Iris pigment epithelial cell (primary cell): ENCODE results near the gene EMP2.

ENCODE experiments used
- DNase-seq: peaks from one replicate; pipeline ENCODE4 v3.0.0-alpha.2; 2011; ENCODE audit warnings: low read depth

EMP2 gene

GRCh38 chr16:10610499-10611184 lies 30.2 kb upstream of the EMP2 start:
- DNase-seq, result no peak

- peak; percentile 86 for DNase-seq
Measured at GRCh38 chr16:10609402-10609774, 29.0 kb upstream of the EMP2 start.

DNA sequence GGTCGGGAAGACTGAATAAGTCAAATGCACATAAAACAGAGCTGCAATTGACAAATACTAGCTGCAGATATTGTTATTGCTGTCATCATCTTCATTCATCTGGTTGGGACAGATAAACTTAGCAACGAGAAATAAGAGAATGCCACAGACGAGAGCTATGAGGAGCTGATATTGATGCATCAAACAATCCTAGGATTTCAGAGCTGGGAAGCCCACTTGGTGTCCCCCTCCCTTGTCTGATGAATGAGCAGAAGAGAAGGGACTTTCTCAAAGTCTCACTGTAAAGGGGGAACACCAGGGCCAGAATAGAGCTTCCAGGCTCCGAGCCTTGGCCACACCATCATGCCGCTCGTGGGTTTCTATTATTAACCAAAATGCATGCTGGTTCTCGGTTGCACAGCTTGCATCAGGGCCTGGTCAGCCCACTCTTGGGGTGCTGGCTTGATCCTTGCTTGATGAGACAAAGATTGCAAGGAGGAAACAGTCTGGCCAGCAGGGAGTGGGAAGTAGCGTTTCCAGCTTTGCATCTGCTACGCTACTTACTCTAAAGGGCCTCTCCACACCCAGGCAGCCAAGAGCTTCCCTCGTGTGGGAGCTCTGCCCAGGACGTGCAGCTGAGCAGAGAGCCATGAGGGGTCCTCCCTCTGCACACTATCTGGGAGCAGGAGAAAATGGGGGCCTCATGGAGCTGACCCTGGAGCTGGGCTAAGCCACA lies 28.4 kb upstream of the EMP2 start:
- no peak for DNase-seq

GRCh38 chr16:10607157-10607556 lies 26.8 kb upstream of the EMP2 start:
- DNase-seq, result no peak

DNA sequence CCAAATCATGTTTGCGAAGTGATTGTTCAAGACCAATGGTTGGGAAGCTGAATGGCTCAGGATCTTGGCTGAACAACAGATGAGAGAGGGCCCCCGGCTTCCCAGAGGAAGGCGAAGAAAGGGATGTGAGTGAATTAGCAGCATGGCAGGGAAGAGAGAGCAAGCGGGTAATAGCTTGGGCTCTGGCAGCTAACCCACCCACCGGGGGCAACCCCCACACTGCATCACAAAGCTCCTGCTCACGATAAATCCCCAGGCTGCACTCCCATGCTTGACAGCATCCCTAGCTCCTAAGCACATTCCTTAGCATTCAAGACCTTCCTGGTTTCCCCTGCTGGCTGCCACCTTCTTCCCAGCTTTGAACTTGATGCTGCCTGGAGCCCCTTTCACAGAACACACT lies 26.2 kb upstream of the EMP2 start:
- DNase-seq, result no peak

DNA sequence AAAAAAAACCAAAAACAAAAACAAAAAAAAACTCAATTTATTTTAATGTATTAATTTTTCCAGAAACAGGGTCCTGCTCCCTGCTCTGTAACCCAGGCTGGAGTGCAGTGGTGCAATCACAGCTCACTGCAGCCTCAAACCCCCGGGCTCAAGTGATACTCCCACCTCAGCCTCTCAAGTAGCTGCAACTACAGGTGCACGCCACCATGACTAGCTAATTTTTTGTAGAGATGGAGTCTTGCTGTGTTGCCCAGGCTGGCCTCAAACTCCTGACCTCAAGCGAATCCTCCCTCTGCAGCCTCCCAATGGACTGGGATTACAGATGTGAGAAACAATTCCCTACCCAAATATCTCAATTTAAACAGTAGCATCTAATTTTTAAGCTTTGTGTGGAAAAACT lies 25.2 kb upstream of the EMP2 start:
- DNase-seq, result no peak

DNA sequence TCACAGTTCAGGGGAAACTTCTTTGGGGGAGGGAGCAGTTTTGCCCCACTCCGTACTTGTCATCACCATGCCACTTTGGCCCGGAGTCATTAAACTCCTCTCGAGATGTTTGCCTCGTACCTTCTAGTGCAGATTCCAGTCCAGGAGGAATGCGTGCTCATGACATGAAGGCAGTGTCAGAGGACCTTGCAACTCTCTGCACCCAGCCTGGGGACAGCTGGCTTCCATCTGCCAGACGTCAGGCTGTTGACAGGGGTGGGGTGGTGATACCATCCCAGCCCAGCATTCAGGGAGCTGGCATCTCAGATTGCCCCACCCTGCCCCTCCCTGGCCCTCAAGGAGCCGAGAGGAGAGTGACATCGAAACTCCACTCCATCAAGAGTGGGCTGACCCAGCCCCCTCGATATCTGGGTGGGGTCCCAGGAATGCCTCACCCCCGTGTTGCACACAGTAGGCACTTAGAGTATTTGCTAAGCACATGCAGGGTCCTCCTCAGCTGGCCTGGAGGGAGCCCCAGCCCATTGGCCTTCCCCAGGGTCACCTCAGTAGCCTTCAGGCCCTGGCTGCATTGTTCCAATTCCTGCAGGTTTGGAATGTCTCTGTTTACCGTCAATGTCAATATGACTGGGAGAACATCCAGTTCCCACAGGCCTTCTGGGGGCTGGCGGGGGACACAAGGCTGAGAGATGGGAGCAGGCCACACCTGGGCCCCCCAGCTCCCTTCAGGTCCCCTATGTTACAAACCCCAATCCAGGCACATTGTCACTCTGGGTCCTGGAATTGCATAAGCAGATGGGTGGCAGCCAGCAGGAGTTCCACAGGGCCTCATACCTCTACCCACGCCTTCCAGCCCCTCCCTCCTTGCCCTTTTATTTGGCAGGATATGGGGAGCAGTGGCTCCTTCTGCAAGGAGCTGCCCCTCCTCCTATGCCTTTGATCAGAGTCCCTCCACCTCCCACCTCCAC lies 21.3 kb upstream of the EMP2 start:
- DNase-seq, result no peak

GRCh38 chr16:10600782-10601443 lies 20.5 kb upstream of the EMP2 start:
- DNase-seq, result no peak

GRCh38 chr16:10599626-10600025 lies 19.2 kb upstream of the EMP2 start:
- DNase-seq, result no peak

- no peak for DNase-seq
Measured at GRCh38 chr16:10598157-10598556, 17.8 kb upstream of the EMP2 start.

GRCh38 chr16:10597187-10597601 lies 16.8 kb upstream of the EMP2 start:
- no peak for DNase-seq

- DNase-seq, result no peak
Measured at GRCh38 chr16:10594312-10594950, 14.0 kb upstream of the EMP2 start.

DNA sequence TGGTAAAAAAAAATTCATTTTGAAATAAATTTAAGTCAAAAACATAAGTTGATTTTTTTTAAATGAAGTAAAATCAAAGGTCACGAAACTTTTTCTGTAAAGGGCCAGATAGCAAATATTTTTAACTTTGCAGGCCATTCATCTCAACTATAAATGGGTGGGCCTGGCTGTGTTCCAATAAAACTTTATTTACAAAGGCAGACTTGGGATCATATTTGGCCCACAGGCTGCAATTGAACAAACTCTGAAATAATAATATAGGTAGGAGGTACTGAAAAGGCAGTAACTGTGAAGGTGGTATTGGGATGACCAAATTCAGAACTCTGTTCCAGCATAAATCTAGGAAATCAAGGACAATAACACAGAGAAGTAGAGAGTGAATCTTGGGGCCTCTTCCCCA lies 12.2 kb upstream of the EMP2 start:
- DNase-seq, result no peak

DNA sequence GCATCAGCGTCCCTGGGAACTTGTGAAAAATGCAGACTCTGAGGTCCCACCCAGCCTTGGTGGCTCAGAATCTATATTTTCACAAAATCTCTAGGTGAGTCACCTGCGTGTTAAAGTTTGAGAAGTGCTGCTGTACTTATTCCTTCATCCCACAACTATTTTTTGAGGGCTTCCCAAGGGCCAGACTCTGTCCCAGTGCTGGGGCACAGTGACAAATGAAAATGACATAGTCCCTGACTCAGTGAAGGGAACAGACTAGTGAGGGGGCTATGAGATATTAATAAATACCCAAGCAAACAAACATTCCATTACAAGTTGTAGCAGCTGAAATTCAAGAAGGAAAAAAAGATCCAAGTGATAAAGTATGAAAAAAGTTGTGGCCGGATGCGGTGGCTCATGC lies 9.9 kb upstream of the EMP2 start:
- no peak for DNase-seq

DNA sequence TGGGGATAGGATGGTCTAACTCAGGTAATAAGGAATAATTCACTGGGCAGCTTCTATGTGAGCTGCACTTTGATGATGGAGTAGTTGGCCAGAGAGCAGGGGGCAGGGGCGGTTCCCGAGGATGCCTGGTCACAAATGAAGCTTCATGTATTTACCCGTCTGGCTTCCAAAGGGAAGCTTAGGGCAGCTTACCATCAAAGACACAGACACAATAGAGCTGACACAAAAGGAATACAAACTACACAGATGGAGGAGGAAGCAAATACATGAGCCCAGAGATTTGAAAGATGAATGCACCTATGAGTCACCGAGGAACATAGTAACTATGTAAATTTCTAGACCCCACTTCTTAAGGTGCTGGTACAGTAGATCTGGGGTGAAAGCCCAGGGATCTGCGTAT lies 8.7 kb upstream of the EMP2 start:
- no peak for DNase-seq

DNA sequence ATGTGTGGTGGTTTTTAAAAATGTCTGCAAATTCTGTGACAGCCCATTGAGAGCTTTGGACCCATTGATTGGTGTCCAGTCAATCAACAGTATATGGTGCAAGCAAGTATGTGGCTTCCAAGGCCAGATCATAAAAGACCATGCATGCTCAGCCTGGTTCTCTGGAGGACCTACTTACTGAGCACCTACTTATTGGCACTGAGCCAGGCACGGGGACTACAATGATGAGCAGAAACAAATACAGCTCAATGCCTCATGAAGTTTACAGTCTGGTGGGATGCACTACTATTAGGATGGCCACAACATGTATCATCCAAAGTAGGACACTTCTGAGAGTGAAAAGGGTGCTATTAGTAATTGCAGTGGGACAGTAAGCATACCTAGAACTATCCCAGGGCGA lies 7.2 kb upstream of the EMP2 start:
- no peak for DNase-seq

DNA sequence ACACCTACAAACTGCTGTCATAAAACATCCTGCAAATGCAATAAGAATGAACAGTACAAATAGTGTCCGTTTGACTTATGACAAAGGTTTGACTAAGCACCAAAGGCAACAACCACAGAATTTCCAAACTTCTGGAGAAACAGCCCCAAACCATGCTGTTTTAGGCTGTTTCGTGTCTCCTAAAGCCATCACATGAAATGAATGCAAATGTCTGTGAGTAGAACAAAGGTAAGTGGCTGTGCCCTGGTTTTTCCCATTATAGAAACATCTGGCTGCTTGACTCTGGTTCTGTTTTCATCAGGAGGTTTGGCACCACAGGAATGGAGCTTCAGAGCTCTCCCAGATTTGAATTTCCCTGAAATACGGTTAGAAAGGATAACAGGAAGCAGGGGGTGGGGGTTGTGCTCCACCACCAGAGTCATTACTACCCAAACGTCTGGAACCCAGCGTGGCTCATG lies 4.6 kb upstream of the EMP2 start:
- DNase-seq, result no peak

- DNase-seq, result no peak
Measured at GRCh38 chr16:10583269-10583668, 2.9 kb upstream of the EMP2 start.

GRCh38 chr16:10581507-10581906 lies 1.1 kb upstream of the EMP2 start:
- peak; percentile 45 for DNase-seq

DNA sequence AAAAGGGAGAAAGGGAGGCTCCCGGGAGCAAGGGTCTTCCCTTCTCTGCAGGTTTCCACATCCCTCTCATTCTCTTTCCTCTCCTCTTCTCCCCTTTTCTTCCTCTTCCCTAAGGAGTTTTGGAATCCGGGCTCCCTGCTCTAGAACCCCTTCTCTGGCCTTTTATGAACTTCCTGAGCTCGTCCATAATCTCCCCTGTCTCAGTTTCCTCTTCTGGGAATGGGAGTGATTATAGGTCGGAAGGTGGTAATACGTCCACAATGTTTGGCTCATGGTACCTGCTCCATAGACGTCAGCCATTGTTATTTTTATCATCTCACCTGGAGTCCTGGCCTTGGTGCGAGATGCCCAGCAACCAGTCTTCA lies 467 bp upstream of the EMP2 start:
- no peak for DNase-seq

DNA sequence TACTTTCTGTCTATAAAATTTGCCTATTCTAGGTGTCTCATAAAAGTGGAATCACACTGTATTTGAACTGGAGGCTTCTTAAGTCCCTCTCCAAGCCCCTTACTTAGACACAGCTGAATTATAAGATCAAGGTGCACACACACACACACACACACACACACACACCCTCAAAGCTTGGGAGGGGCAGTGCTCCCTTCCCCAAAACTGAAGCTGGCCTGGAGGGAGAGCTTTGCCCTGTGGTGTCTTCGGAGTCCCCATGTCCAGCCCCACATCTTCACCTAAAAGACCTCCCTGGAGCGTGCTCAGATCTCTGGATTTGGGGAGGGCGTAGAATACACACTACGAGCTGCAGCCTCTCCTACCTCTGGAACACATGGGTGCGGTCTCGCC lies 828 bp downstream of the EMP2 start:
- no peak for DNase-seq
